Common myeloid progenitor, CD34-positive (primary cell): ENCODE data around the gene INPP5D.

Experiments
- CTCF ChIA-PET: fragments of 350-600 bp; sonication (Branson Sonifier 250); formaldehyde crosslinking; loops from one replicate; lab custom pipeline; 2021; ENCODE audit warnings: antibody characterized with exemption; lab: Charles Lee
- POLR2A ChIA-PET: fragments of 350-600 bp; sonication (Branson Sonifier 250); formaldehyde crosslinking; loops from one replicate; lab custom pipeline; 2021; ENCODE audit warnings: antibody characterized with exemption; lab: Charles Lee
- DNase-seq, 3 donors: peaks; one replicate each; pipeline versions ENCODE4 v3.0.0 to v3.0.0-alpha.2; 2013
- H3K27ac ChIP-seq, 2 experiments: 1 replicate in 1 of 2; 2 replicates in 1 of 2; pipeline ENCODE4 v1.7.0; 2013; ENCODE audit warnings: inconsistent platforms in 2 of 2, low read length in 2 of 2, mild to moderate bottlenecking in 2 of 2, low read depth in 1 of 2, moderate library complexity in 1 of 2; ENCODE audit not compliant: severe bottlenecking in 2 of 2, insufficient read depth in 1 of 2, poor library complexity in 1 of 2
- H3K27me3 ChIP-seq, 5 experiments: replicated peaks in 2 of 5; 1 replicate in 3 of 5; 2 replicates in 2 of 5; pipeline versions ENCODE4 v1.6.1 to v1.7.0; 2013; ENCODE audit warnings: low read length in 4 of 5, mild to moderate bottlenecking in 2 of 5, moderate library complexity in 2 of 5, inconsistent platforms in 1 of 5; ENCODE audit not compliant: insufficient read depth in 5 of 5, control insufficient read depth in 4 of 5
- H3K36me3 ChIP-seq, 4 experiments: 1 replicate in 2 of 4; 2 replicates in 2 of 4; pipeline versions ENCODE4 v1.6.1 to v1.7.0; 2013; ENCODE audit warnings: low read length in 3 of 4, control low read depth in 1 of 4, mild to moderate bottlenecking in 1 of 4; ENCODE audit not compliant: control insufficient read depth in 4 of 4, insufficient read depth in 4 of 4
- H3K4me1 ChIP-seq, 4 experiments: 1 replicate in 3 of 4; 2 replicates in 1 of 4; pipeline versions ENCODE4 v1.6.1 to v1.7.1; 2013; ENCODE audit warnings: low read length in 3 of 4, mild to moderate bottlenecking in 3 of 4, control low read depth in 1 of 4, inconsistent platforms in 1 of 4, moderate library complexity in 1 of 4; ENCODE audit not compliant: control insufficient read depth in 4 of 4, insufficient read depth in 4 of 4; ENCODE audit errors: control extremely low read depth in 1 of 4
- H3K4me3 ChIP-seq, 7 experiments: 1 replicate in 4 of 7; 2 replicates in 3 of 7; pipeline versions ENCODE4 v1.5.1 to v1.7.0; 2013; ENCODE audit warnings: mild to moderate bottlenecking in 7 of 7, low read length in 6 of 7, moderate library complexity in 6 of 7, inconsistent platforms in 2 of 7, low read depth in 2 of 7, control low read depth in 1 of 7; ENCODE audit not compliant: insufficient read depth in 4 of 7, control insufficient read depth in 1 of 7; ENCODE audit errors: extremely low read depth in 1 of 7
- H3K9me3 ChIP-seq, 5 experiments: 1 replicate in 4 of 5; 2 replicates in 1 of 5; pipeline versions ENCODE4 v1.6.1 to v1.7.1; 2013; ENCODE audit warnings: low read length in 4 of 5, mild to moderate bottlenecking in 2 of 5, inconsistent platforms in 1 of 5, low read depth in 1 of 5, moderate library complexity in 1 of 5; ENCODE audit not compliant: control insufficient read depth in 4 of 5, insufficient read depth in 2 of 5; ENCODE audit errors: control extremely low read depth in 1 of 5
- WGBS: methylation state at CpG from one replicate; pipeline ENCODE4 v1.1.5; 2013; ENCODE audit not compliant: insufficient coverage; 5-methylcytosine and 5-hydroxymethylcytosine counted together

INPP5D gene

DNA sequence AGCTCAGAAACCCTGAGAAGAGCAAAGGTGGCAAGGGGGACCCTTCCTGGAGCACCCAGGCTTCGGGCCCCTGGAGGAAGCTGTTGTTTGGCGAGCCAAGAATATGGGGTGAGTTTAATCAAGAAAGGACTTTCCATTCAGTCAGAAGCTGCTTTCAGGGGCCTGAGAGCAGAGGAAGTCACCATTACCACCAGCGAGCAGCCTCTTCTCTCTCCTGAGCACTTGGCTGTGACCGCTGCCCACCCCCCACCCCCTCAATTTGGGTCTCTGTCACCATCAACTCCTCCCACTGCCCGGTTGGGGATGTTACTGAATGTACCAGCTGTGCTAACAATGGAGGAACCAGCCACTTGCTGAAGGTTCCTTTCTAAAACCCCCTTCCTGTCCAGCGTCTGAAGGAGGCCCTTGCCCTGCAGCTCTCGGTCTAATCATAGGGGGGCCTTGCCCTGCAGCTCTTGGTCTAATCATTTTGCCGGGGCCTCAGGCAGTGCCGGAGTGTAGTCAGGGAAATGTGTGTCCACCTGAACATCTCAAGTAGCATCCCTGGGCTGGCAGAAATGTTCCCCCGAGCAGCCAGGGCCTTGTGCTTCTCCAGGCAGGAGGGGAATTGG lies 943 bp downstream of the INPP5D start:
- Histone ChIP-seq H3K27me3 (no peaks in the 10 kb centered on the region), H3K4me3 (peak overlapping the region; percentile 65 to 99 (median 95))

DNA sequence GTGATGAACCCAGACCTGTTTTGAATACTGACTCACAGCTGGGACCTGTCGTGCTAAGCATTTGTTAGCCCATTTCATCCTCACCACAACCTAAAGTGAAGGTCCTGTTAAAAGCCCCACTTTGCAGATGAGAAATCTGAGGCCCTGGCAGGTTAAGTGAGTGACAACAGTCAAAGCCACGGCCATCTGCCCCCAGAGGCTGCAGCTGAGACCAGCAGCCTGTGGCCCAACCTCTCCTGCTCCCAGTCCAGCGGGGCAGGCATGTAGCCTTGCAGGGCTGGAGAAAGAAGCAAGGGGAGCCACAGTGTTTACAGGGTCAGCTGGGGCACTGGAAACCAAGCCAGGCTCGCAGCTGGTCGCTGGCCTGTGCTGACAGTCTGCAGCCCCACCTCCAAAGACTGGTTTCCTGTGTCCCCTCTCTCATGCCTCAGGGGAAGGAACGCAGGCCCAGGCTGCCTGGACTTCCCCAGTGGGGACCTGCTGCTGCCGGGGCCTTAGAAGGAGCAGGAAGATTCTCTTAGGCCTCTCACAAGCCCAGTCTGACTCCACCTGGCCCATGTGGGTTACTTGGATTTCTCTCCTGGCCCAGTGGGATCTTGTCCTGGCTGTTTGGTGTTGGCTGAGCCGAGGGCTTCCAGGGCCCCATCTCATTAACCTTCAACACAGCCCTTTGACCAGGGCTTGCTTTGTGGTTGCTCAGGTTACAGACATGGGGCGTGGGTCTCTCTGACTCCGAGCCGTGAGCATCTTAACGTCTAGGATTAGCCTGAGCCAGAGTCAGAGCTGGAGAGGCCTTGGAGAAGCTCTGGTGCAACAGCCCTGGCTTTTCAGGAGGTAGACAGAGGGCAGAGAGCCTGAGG lies 1.7 kb downstream of the INPP5D start:
- DNase-seq, result peak in 2 of 3 donors; percentile 45 to 58
- no peaks in the 10 kb centered on the region for H3K27me3 ChIP-seq
- peaks cover 2 to 34% (median 18%) of the 10 kb centered on the region in 4 experiments for H3K36me3 ChIP-seq
- peak overlapping the region; percentile 80 to 90 for H3K27ac ChIP-seq
- peaks cover 16 to 76% (median 57%) of the 10 kb centered on the region in 4 experiments for H3K4me1 ChIP-seq
- peak overlapping the region; percentile 65 to 99 (median 95) for H3K4me3 ChIP-seq
- no peaks in the 10 kb centered on the region for H3K9me3 ChIP-seq
- CTCF ChIA-PET, result interaction anchor here (0.5 to 4.5 kb wide), 17 partner anchors 9 to 209 kb away, joined by 3 to 42 read pairs (median 5); no protein-coding TSS in a partner anchor
- POLR2A ChIA-PET, result interaction anchor here (0.6 to 2.4 kb wide), 6 partner anchors 8 to 39 kb away, joined by 3 to 9 read pairs (median 4); no protein-coding TSS in a partner anchor
- 3% methylated on average over 11 of the region's 12 CpGs for WGBS

More for the DNA sequence above, 943 bp downstream of the INPP5D start:
- H3K4me1 ChIP-seq, result peaks cover 16 to 71% (median 53%) of the 10 kb centered on the region in 4 experiments
- POLR2A ChIA-PET, result interaction anchor here (0.6 to 2.4 kb wide), 11 partner anchors 7 to 46 kb away, joined by 3 to 10 read pairs (median 4); no protein-coding TSS in a partner anchor
- H3K9me3 ChIP-seq, result no peaks in the 10 kb centered on the region
- H3K36me3 ChIP-seq, result peaks cover under 1 to 29% (median 14%) of the 10 kb centered on the region in 4 experiments
- peak in 2 of 3 donors; percentile 56 to 67 for DNase-seq
- H3K27ac ChIP-seq, result peak overlapping the region; percentile 80 to 90
- WGBS, result 2% methylated on average over 7 of the region's 10 CpGs
- CTCF ChIA-PET, result interaction anchor here (0.5 to 4.5 kb wide), 23 partner anchors 9 to 283 kb away, joined by 3 to 42 read pairs (median 5); no protein-coding TSS in a partner anchor

DNA sequence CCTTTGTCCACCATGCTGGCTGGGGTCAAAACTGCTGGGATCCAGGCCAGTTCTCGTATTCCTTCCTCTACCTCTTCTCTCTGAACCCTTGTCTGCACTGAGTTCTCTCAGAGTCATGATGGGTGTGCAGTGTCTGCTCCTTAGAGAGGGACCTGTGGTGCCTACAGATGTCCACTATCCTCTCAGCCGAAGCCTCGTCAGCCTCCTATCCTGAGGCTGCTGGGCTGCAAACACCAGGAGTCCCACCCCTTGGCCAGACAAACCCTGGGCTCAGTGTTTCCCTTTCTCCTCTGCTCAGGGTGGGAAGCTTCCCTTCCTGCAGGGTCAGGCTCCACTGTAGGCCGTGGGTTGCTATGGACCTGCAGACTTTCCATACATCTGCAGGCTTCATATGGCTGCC lies 2.3 kb downstream of the INPP5D start:
- Histone ChIP-seq H3K4me3 (peak overlapping the region; percentile 65 to 99 (median 95)), H3K27ac (peak overlapping the region; percentile 26 to 90), H3K36me3 (peaks cover 4 to 41% (median 24%) of the 10 kb centered on the region in 4 experiments), H3K27me3 (no peaks in the 10 kb centered on the region), H3K9me3 (peaks cover 0 to 6% (median 0%) of the 10 kb centered on the region in 5 experiments), H3K4me1 (peaks cover 16 to 75% (median 59%) of the 10 kb centered on the region in 4 experiments)
- POLR2A ChIA-PET, result no interaction called here
- no peak for DNase-seq
- CTCF ChIA-PET, result interaction anchor here (1.2 to 2.5 kb wide), 7 partner anchors 8 to 170 kb away, joined by 3 to 11 read pairs (median 5); no protein-coding TSS in a partner anchor
- WGBS, result 9% methylated on average over 2 of the region's 4 CpGs

GRCh38 chr2:233062946-233063268 lies 2.8 kb downstream of the INPP5D start:
- peaks cover 16 to 78% (median 59%) of the 10 kb centered on the region in 4 experiments for H3K4me1 ChIP-seq
- ChIA-PET POLR2A (no interaction called here), CTCF (interaction anchor here (2.5 kb wide), 1 partner anchor 19 kb away, joined by 11 read pairs; no protein-coding TSS in a partner anchor)
- no peak for DNase-seq
- H3K36me3 ChIP-seq, result peaks cover 4 to 45% (median 27%) of the 10 kb centered on the region in 4 experiments
- WGBS, result 0% methylated on average over 5 of the region's 6 CpGs
- peaks cover 0 to 6% (median 0%) of the 10 kb centered on the region in 5 experiments for H3K9me3 ChIP-seq
- no peaks in the 10 kb centered on the region for H3K27me3 ChIP-seq
- peak overlapping the region in 1 of 2 experiments; percentile 90 for H3K27ac ChIP-seq
- peak overlapping the region in 6 of 7 experiments; percentile 84 to 99 (median 96) for H3K4me3 ChIP-seq

DNA sequence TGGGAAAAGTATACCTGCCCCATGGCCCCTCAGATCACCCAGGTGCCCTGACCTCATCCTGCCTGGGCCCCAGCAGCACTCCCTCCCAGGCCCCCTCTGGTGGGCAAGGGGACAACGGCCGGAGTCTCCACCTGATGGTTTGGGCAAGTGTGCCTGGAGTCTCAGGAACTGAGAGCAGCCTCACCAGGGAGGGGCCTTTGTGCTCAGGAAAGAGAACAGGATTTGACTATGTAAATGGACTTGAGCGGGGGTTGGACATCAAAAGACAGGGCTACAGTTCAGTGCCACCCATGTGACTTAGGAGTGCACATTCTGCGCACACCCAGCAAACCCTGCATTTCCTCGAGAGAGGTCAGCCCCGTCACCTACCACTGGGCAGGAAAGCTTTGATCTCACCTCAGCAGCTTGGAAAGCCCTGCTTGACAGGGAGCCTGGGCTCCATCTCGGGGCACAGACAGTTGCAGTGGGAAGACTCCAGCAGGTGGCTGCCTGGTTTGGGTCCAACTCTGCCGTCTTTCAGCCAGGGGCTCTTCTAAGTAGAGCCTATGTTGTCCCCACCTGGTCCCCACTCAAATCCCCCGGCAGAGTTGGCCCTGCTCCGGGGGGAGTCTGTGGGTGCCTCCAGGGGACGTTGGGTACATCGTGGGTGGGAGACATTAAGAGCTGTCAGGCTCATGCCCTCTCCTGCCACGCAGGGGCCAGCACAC lies 3.3 kb downstream of the INPP5D start:
- POLR2A ChIA-PET, result no interaction called here
- peak overlapping the region; percentile 5 to 99 (median 95) for H3K4me3 ChIP-seq
- H3K27ac ChIP-seq, result peak overlapping the region in 1 of 2 experiments; percentile 1
- CTCF ChIA-PET, result interaction anchor here (0.8 to 2.5 kb wide), 5 partner anchors 14 to 44 kb away, joined by 3 to 11 read pairs (median 5); no protein-coding TSS in a partner anchor
- H3K36me3 ChIP-seq, result peaks cover 4 to 46% (median 27%) of the 10 kb centered on the region in 4 experiments
- DNase-seq, result no peak
- WGBS, result 14% methylated on average over 11 of the region's 13 CpGs
- H3K27me3 ChIP-seq, result no peaks in the 10 kb centered on the region
- peaks cover 0 to 6% (median 0%) of the 10 kb centered on the region in 5 experiments for H3K9me3 ChIP-seq
- peaks cover 16 to 75% (median 60%) of the 10 kb centered on the region in 4 experiments for H3K4me1 ChIP-seq

- H3K9me3 ChIP-seq, result peaks cover 0 to 6% (median 0%) of the 10 kb centered on the region in 5 experiments
- no peak for DNase-seq
- CTCF ChIA-PET, result interaction anchor here (0.7 to 2.5 kb wide), 7 partner anchors 10 to 43 kb away, joined by 3 to 13 read pairs (median 5); no protein-coding TSS in a partner anchor
- peak overlapping the region in 6 of 7 experiments; percentile 49 to 99 (median 94) for H3K4me3 ChIP-seq
- H3K27ac ChIP-seq, result no peak overlapping the region
- POLR2A ChIA-PET, result interaction anchor here (0.6 to 0.8 kb wide), 2 partner anchors 9 to 78 kb away, joined by 3 read pairs; no protein-coding TSS in a partner anchor
- 12% methylated on average over 9 of the region's 9 CpGs for WGBS
- H3K4me1 ChIP-seq, result peaks cover 16 to 75% (median 60%) of the 10 kb centered on the region in 4 experiments
- H3K36me3 ChIP-seq, result peaks cover 4 to 50% (median 31%) of the 10 kb centered on the region in 4 experiments
- H3K27me3 ChIP-seq, result no peaks in the 10 kb centered on the region
Measured at GRCh38 chr2:233063976-233064411, 3.9 kb downstream of the INPP5D start.
